ENCODE measurements around the gene NOX5. TPM values are rescaled to one million over a fixed set of nuclear protein-coding genes. Genes with fewer than 3 reads are reported as not detected.

Gene NOX5
- total RNA-seq, 1 donor from 2014 or later: not detected

GRCh38 chr15:69104050-69104750, 89.7 kb downstream of the NOX5 start:
- no peak for TF ChIP-seq CTCF (IDR thresholded peaks at IDR 0.05; ENCODE audit: borderline replicate concordance)
- Histone ChIP-seq H3K4me1 (no peaks in the 10 kb centered on the region), H3K36me3 (no peaks in the 10 kb centered on the region), H3K4me3 (no peak overlapping the region), H3K27me3 (ENCODE audit: low read depth) (no peaks in the 10 kb centered on the region), H3K27ac (replicated peaks) (no peak overlapping the region), H3K9me3 (replicated peaks) (no peaks in the 10 kb centered on the region)
- no peak for DNase-seq
- intact Hi-C loops (cut with micrococcal nuclease): no loop called here

- H3K4me3 ChIP-seq: no peak overlapping the region
- intact Hi-C loops (cut with micrococcal nuclease): no loop called here
- TF ChIP-seq CTCF (IDR thresholded peaks at IDR 0.05; ENCODE audit: borderline replicate concordance): no peak
- no peaks in the 10 kb centered on the region for H3K36me3 ChIP-seq
- H3K27me3 ChIP-seq (ENCODE audit: low read depth): no peaks in the 10 kb centered on the region
- H3K27ac ChIP-seq (replicated peaks): no peak overlapping the region
- DNase-seq: no peak
- no peaks in the 10 kb centered on the region for H3K9me3 ChIP-seq (replicated peaks)
- no peaks in the 10 kb centered on the region for H3K4me1 ChIP-seq
Measured at GRCh38 chr15:69105451-69105985, 91.0 kb downstream of the NOX5 start.

GRCh38 chr15:69107025-69107620, 92.6 kb downstream of the NOX5 start:
- no peak for DNase-seq
- no peak for TF ChIP-seq CTCF (IDR thresholded peaks at IDR 0.05; ENCODE audit: borderline replicate concordance)
- H3K4me3 ChIP-seq: no peak overlapping the region
- H3K36me3 ChIP-seq: no peaks in the 10 kb centered on the region
- intact Hi-C loops (cut with micrococcal nuclease): no loop called here
- H3K9me3 ChIP-seq (replicated peaks): no peaks in the 10 kb centered on the region
- H3K27me3 ChIP-seq (ENCODE audit: low read depth): no peaks in the 10 kb centered on the region
- no peaks in the 10 kb centered on the region for H3K4me1 ChIP-seq
- H3K27ac ChIP-seq (replicated peaks): no peak overlapping the region

Other genes with a start within 250 kb of the NOX5 start
- gene ANP32A, start 193.8 kb upstream of the NOX5 start, total RNA-seq: 150 TPM
- 7.6 TPM for gene SPESP1, start 84.2 kb upstream of the NOX5 start, total RNA-seq
- 7.8 TPM for gene GLCE, start 145.9 kb downstream of the NOX5 start, total RNA-seq

Data from left ventricle myocardium inferior (tissue), 1 donor.